Endometrium (tissue), 2 donors: ENCODE measurements around the gene SSX2IP.

Experiments used
- FAIRE-seq: peaks from 2 replicates; lab custom pipeline; 2012; peaks lifted over from hg19 to GRCh38; lab: Jason Lieb, UNC
- donor health status: control.
- donor health status: control.

Gene SSX2IP

GRCh38 chr1:84709131-84709530, 18.9 kb upstream of the SSX2IP start:
- FAIRE-seq = no peak

GRCh38 chr1:84708031-84708430, 17.8 kb upstream of the SSX2IP start:
- FAIRE-seq = no peak

GRCh38 chr1:84705513-84705912, 15.3 kb upstream of the SSX2IP start:
- no peak for FAIRE-seq

- no peak for FAIRE-seq
Observed at GRCh38 chr1:84704872-84705417, 14.7 kb upstream of the SSX2IP start.

- FAIRE-seq = no peak
Observed at GRCh38 chr1:84703431-84703830, 13.2 kb upstream of the SSX2IP start.

- no peak for FAIRE-seq
Observed at GRCh38 chr1:84702143-84702542, 11.9 kb upstream of the SSX2IP start.

- peak; percentile 69 for FAIRE-seq
Observed at GRCh38 chr1:84701376-84701775, 11.1 kb upstream of the SSX2IP start.

GRCh38 chr1:84700070-84700469, 9.8 kb upstream of the SSX2IP start:
- no peak for FAIRE-seq

GRCh38 chr1:84698151-84699110, 8.2 kb upstream of the SSX2IP start:
- peak; percentile 79 for FAIRE-seq

GRCh38 chr1:84693785-84694184, 3.5 kb upstream of the SSX2IP start:
- FAIRE-seq = no peak

- FAIRE-seq = no peak
Observed at GRCh38 chr1:84693005-84693404, 2.7 kb upstream of the SSX2IP start.

GRCh38 chr1:84692391-84692790, 2.1 kb upstream of the SSX2IP start:
- FAIRE-seq = no peak

GRCh38 chr1:84691122-84691783, 992 bp upstream of the SSX2IP start:
- no peak for FAIRE-seq

- no peak for FAIRE-seq
Observed at GRCh38 chr1:84689514-84690396, 506 bp downstream of the SSX2IP start.

- FAIRE-seq = no peak
Observed at GRCh38 chr1:84688463-84689061, 1.7 kb downstream of the SSX2IP start.

- peak; percentile 43 for FAIRE-seq
Observed at GRCh38 chr1:84687714-84688462, 2.4 kb downstream of the SSX2IP start.

- FAIRE-seq = no peak
Observed at GRCh38 chr1:84686223-84686622, 4.0 kb downstream of the SSX2IP start.

GRCh38 chr1:84683508-84683907, 6.8 kb downstream of the SSX2IP start:
- no peak for FAIRE-seq

- FAIRE-seq = no peak
Observed at GRCh38 chr1:84682047-84682446, 8.2 kb downstream of the SSX2IP start.

- FAIRE-seq = no peak
Observed at GRCh38 chr1:84677415-84678099, 12.7 kb downstream of the SSX2IP start.
